K562 (cell line): Measurements from ENCODE around the gene CDHR2.

Experiments used
- FOXJ3 ChIP-seq: sonication (generic); formaldehyde crosslinking; IDR thresholded peaks from 2 replicates; pipeline ENCODE4 v1.4.0; 2020; ENCODE audit warnings: mild to moderate bottlenecking, missing genetic modification reagents
- ZNF699 ChIP-seq: fragments of 250-450 bp; sonication (Bioruptor Pico); IDR thresholded peaks from 2 replicates; pipeline ENCODE4 v1.8.0; 2021; ENCODE audit warnings: mild to moderate bottlenecking, moderate library complexity; ENCODE audit not compliant: insufficient replicate concordance

DNA sequence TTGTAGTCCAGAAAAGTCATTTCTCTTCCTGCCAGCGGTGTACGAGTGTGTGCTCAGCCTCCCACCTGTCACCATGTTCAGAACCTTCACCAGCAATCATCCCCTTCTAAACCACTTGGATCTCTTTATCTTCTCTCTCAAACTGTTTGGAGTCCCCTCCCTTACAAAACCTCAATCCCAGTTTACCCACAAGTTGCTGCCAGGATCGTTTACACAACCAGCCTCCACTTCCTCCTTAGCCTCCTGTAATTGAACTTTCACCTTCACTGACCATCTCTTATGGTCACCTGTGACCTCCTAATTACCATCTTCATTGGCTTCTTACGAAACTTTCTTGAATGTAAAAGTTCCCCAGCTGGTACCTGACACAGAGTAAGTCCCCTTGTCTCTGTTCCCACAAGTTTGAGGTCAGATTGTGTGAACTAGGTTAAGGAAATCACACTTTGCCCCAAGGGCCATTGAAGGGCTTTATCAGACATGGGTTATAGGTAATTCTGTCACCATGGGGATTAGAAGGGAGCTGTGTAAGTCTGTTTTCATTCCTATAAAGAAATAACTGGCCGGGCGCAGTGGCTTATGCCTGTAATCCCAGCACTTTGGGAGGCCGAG is 32.0 kb upstream of the CDHR2 start:
- no peak for TF ChIP-seq ZNF699
- no peak for TF ChIP-seq FOXJ3 (CRISPR knock-in tag)
